ENCODE data around the gene PLCG2. TPM values are rescaled to one million over a fixed set of nuclear protein-coding genes. Genes with fewer than 3 reads are reported as not detected.
A peak's percentile ranks its signal among the peaks of the same experiment; 100 is the strongest.

The PLCG2 gene
- total and polyA plus RNA-seq, 2 of the 8 experiments (the other 6 are each of a cell fraction or from before 2014, with no cell fraction given), result 6.1 to 6.9 TPM

DNA sequence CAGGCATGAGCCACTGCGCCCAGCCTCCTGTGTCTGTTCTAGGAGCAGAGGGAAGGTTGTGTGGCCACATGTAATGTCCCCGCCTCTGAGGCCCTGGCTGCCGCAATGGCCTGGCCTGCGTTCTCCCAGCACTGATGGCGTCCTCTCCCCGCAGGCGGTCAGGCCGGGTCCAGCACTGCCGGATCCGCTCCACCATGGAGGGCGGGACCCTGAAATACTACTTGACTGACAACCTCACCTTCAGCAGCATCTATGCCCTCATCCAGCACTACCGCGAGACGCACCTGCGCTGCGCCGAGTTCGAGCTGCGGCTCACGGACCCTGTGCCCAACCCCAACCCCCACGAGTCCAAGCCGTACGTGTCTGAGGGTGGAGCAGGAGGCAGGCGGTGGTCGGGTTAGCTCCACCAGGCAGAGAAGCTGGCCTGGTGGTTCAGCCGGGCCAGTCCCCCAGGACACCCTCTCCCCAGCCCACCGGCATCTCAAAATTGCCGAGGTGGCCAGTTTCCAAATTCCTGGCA lies 131.3 kb downstream of the PLCG2 start:
- Histone ChIP-seq H2BK15ac (ENCODE audit: low read length) (no peak overlapping the region), H3K14ac (ENCODE audit: insufficient read length) (no peak overlapping the region), H3K79me2 (ENCODE audit: control insufficient read depth in 1 of 2, insufficient read depth in 2 of 2, low read length in 2 of 2) (no peaks in the 10 kb centered on the region), H3K4me1 (replicated peaks in 1 of 4; ENCODE audit: control insufficient read depth in 3 of 4, insufficient read depth in 4 of 4, low read length in 3 of 4) (peaks cover 0 to 3% (median 0%) of the 10 kb centered on the region in 4 experiments; a peak in 1 of 7 replicates), H4K8ac (ENCODE audit: extremely low read depth, insufficient read depth, low read length) (peak overlapping the region; percentile 38; the same call in 1 of the 2 replicates), H4K91ac (replicated peaks; ENCODE audit: insufficient read length, low read length) (no peak overlapping the region), H2BK12ac (ENCODE audit: low read depth, low read length) (no peak overlapping the region), H3K56ac (replicated peaks; ENCODE audit: insufficient read length, low read depth, low read length) (no peak overlapping the region), H3K18ac (ENCODE audit: extremely low read depth, low read length) (no peak overlapping the region), H3K4me3 (ENCODE audit: extremely low read depth in 1 of 4, insufficient read depth in 2 of 4, low read depth in 3 of 4, low read length in 4 of 4) (no peak overlapping the region), H2BK5ac (ENCODE audit: low read depth, low read length) (no peak overlapping the region), H2AFZ (ENCODE audit: low read length) (no peak overlapping the region), H3K9ac (replicated peaks in 1 of 4; ENCODE audit: extremely low read depth in 1 of 4, low read depth in 3 of 4, low read length in 3 of 4) (no peak overlapping the region), H3K4ac (replicated peaks; ENCODE audit: insufficient read length, low read depth, low read length) (no peak overlapping the region), H2AK5ac (ENCODE audit: low read depth, low read length) (no peak overlapping the region), H3K23ac (ENCODE audit: insufficient read length) (no peak overlapping the region), H3K27me3 (replicated peaks in 1 of 4; ENCODE audit: control insufficient read depth in 3 of 4, extremely low read depth in 1 of 4, insufficient read depth in 3 of 4, low read length in 3 of 4) (no peaks in the 10 kb centered on the region), H3K9me3 (ENCODE audit: insufficient read depth in 2 of 2, low read depth in 1 of 2, low read length in 1 of 2) (no peaks in the 10 kb centered on the region), H3K4me2 (ENCODE audit: insufficient read depth in 1 of 2, low read depth in 2 of 2, low read length in 2 of 2) (no peak overlapping the region), H3K23me2 (ENCODE audit: low read depth, low read length) (no peaks in the 10 kb centered on the region), H2BK120ac (replicated peaks; ENCODE audit: low read depth, low read length) (no peak overlapping the region), H2BK20ac (ENCODE audit: low read length) (no peak overlapping the region), H4K20me1 (replicated peaks in 1 of 2; ENCODE audit: control insufficient read depth in 1 of 2, insufficient read depth in 2 of 2, low read length in 2 of 2) (no peaks in the 10 kb centered on the region), H3K27ac (ENCODE audit: low read depth, low read length) (no peak overlapping the region), H3K79me1 (ENCODE audit: low read depth, low read length) (no peaks in the 10 kb centered on the region), H4K5ac (ENCODE audit: insufficient read length, low read depth, low read length) (no peak overlapping the region), H3K36me3 (ENCODE audit: control insufficient read depth in 2 of 4, insufficient read depth in 4 of 4, low read length in 3 of 4) (no peaks in the 10 kb centered on the region)
- ChIA-PET POLR2A (ENCODE audit: partially characterized antibody) (interaction anchor here (1.3 kb wide), 1 partner anchor 24 kb away, joined by 3 read pairs; no protein-coding TSS in a partner anchor), CTCF (ENCODE audit: partially characterized antibody) (interaction anchor here (0.6 to 13.3 kb wide), 6 partner anchors 13 to 281 kb away, joined by 3 to 138 read pairs (median 4); no protein-coding TSS in a partner anchor)
- TF ChIP-seq EP300 (IDR thresholded peaks at IDR 0.05; ENCODE audit: borderline replicate concordance in 1 of 2, low read depth in 2 of 2, low read length in 2 of 2) (no peak), CHD1 (IDR thresholded peaks at IDR 0.05; ENCODE audit: low read depth, low read length) (no peak), ASH2L (IDR thresholded peaks at IDR 0.05; ENCODE audit: low read length) (no peak), ZNF274 (IDR thresholded peaks at IDR 0.05; ENCODE audit: borderline replicate concordance, extremely low read depth, low read length) (no peak), MAFK (IDR thresholded peaks at IDR 0.05; ENCODE audit: low read depth, low read length) (no peak), SRF (IDR thresholded peaks at IDR 0.05; ENCODE audit: low read depth, low read length) (no peak), CEBPB (IDR thresholded peaks at IDR 0.05; ENCODE audit: low read depth, low read length) (no peak), YY1 (IDR thresholded peaks at IDR 0.05; ENCODE audit: low read depth, low read length) (no peak), SIN3A (conservative IDR thresholded peaks at IDR 0.05 in 1 of 2, IDR thresholded peaks at IDR 0.05 in 1 of 2; ENCODE audit: low read depth in 1 of 2, low read length in 2 of 2) (no peak), CBX5 (IDR thresholded peaks at IDR 0.05; ENCODE audit: low read depth, low read length) (no peak), JUN (IDR thresholded peaks at IDR 0.05; ENCODE audit: low read depth, low read length) (no peak), SP1 (IDR thresholded peaks at IDR 0.05; ENCODE audit: low read depth, low read length) (no peak)
- TF ChIP-seq, protein P1, sequence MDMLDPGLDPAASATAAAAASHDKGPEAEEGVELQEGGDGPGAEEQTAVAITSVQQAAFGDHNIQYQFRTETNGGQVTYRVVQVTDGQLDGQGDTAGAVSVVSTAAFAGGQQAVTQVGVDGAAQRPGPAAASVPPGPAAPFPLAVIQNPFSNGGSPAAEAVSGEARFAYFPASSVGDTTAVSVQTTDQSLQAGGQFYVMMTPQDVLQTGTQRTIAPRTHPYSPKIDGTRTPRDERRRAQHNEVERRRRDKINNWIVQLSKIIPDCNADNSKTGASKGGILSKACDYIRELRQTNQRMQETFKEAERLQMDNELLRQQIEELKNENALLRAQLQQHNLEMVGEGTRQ (IDR thresholded peaks at IDR 0.05; ENCODE audit: low read length), result no peak
- 93% methylated on average over 26 of the region's 28 CpGs; no CpG with 5 or more reads in 1 of the 2 experiments for WGBS, 2 experiments (ENCODE audit: extremely low coverage in 1 of 2, insufficient coverage in 1 of 2, insufficient read length in 1 of 2, insufficient replicate concordance in 2 of 2, low coverage in 1 of 2, low lambda C conversion rate in 2 of 2, missing lambda C conversion rate in 1 of 2)
- DNase-seq (ENCODE audit: low read depth in 1 of 2, low spot score in 2 of 2) (no peak), FAIRE-seq (no peak)
